Glomerular endothelial cell (primary cell): ENCODE data around the gene GNPTAB. TPM values are rescaled to one million over a fixed set of nuclear protein-coding genes. Genes with fewer than 3 reads are reported as not detected.

Experiments
- DNase-seq: peaks from one replicate; pipeline ENCODE4 v3.0.0-alpha.2; 2011; ENCODE audit warnings: low read depth, low spot score; ENCODE audit errors: extremely low read depth
- total RNA-seq: library from RNA; depleted of rRNA; stranded (reverse); fragments of >200 nt; gene quantifications from 2 replicates; pipeline ENCODE4 v1.2.3, GENCODE V29; 2015

Gene GNPTAB
- total RNA-seq, 1 donor from 2014 or later: 38.3 TPM

DNA sequence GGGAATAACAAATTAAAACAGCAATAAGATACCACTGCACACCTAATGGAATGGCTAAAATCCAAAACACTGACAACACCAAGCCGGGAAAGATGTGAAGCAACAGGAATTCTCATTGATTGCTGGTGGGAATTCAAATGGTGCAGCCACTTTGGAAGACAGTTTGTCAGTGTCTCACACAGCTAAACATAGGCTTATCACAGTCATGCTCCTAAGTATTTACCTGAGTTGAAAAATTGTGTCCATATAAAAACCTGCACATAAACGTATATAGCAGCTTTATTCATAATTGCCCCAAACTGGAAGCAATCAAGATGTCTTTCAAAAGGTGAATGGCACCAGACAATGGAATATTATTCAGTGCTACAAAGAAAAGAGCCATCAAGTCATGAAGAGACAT is 21.6 kb downstream of the GNPTAB start:
- DNase-seq: no peak

DNA sequence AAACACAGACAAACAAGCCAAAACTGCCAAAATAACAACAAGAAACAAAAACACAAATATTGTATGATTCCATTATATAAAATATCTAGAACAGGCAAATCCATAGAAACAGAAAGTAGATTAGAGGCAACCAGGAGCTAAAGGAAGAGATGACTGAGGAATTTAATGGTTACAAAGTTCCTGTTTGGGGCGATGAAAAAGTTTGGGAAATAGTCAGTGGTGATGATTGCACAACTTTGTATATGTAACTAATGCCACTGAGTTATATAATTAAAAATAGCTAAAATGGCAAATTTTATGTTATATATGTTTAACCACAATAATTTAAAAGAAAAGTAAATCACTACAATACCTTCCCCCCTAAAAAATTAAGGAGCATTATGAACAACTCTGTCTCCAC is 24.5 kb downstream of the GNPTAB start:
- no peak for DNase-seq

- no peak for DNase-seq
Measured at GRCh38 chr12:101804409-101804808, 26.4 kb downstream of the GNPTAB start.

DNA sequence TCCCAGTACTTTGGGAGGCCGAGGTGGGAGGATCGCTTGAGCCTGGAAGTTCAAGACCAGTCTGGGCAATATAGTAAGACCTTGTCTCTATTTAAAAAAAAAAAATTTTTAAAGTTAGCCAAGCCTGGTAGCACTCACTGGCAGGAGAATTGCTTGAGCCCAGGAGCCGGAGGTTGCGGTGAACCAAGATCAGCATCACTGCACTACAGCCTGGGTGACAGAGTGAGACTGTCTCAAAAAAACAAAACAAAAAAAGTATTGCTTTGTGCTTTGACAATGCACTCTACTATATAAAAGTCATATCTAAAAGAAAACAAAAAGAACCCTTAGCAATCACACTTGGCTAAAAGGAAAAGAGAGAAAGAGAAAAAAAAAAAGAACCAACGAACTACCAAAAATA is 26.8 kb downstream of the GNPTAB start:
- no peak for DNase-seq

- DNase-seq: no peak
Measured at GRCh38 chr12:101802486-101802885, 28.3 kb downstream of the GNPTAB start.

DNA sequence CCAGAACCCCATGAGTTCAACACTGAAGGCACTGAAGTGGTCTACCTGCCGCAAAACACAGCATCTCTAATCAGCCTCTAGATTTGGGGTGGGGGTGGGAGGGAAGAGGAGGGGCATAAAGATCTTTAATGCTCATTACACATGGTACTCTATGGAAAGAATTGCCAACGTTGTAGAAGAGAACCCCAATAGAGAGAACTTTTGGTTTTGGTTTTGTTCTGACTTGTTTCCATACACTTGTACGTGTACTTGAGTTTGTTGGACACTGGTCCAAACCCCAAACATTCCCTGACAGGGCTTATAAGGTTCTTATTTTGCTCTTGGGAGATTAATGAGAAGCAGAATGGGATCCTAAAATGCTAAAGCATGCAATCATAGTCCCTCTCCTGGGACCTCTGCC is 31.0 kb downstream of the GNPTAB start:
- DNase-seq: no peak

DNA sequence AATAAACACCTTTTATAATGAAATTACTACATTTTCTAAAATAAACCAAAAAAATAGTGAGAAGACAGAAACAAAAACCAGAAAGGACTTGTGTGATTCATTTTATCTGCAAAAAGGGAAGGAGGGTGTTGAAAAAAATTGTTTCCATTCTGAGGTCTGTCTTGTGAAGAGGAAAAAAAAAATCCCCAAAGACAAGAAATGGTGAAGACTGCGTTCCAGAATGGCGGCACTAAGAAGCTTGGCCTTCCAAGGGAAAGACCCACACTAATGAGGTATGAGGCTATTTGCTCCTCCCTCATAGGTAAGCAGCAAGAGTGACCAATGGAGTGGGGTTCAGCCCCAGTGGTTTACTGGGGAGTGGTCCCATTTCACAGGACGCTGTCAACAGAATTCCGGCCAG is 35.0 kb downstream of the GNPTAB start:
- DNase-seq: no peak

GRCh38 chr12:101795013-101795412 is 35.7 kb downstream of the GNPTAB start:
- no peak for DNase-seq

DNA sequence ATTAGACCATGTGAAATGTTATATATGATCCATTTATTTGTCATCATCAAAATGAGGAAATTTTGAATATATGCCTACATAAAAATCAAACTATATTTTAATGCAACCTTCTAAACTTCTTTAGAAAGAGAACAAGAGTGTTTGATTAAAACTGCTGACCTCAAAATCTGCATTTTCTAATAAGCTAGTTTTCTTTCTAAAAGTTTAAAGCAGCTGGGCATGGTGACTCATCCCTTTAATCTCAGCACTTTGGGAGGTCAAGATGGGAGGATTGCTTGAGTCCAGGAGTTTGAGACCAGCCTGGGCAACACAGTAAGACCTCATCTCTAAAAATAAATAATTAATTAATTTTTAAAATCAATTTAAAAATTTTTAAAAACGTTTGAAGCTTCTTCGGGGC is 36.2 kb downstream of the GNPTAB start:
- no peak for DNase-seq

DNA sequence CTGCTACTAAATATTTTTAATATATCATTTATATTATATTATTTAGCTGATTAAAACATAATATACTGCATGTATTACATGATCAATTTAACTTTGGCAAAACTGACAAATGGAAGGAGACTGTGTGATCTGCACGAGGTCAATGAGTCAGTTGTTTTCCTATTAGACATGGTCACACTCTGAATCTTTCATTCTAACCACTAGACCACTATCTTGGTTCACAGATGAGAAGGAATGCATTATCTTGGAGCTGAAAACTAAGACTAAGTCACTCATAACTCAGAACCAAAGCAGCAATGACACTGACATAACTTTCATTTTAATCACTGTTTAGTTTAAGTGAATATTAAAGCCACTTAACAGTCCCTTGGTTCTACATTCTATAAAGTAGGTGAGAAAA is 37.4 kb downstream of the GNPTAB start:
- no peak for DNase-seq

DNA sequence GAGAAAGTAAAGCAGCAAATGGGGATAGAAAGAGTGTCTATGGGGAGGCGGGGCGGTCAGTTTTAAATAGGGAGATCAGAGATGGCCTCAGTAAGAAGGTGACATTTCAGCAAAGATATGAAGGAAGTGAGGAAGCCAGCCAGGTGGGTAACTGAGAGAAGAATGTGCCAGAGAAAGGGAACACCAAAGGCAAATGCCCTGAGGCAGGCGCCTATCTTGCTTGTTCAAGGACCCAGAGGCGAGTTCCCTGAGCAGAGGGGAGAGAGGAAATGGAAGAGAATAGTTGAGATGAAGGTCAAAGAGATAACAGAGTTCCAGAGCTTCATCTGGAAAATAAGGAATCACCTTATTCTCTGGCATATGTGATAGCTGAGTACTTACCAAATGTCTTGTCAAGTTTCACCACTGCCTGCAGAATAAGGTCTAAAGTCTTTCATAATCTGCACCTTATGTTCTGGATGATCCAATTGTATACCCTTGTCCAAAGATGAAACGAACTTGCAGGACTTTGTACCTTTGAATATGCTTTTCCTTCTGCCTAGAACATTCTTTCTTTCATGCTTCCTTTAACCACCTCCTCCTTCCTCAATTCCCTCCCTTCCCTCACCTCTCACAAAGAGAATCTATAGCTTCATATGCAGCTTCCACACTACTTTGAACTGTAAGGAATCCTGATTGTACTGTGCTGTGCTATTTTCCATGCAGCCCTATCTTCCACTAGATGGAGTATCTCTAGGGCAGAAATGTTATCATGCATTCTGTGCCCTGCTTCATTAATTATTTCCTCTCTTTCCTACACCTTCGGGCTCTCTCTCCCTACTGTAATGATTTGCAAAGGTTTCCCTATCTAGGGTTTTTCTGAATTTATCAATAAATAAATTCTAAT is 38.5 kb downstream of the GNPTAB start:
- DNase-seq: no peak

DNA sequence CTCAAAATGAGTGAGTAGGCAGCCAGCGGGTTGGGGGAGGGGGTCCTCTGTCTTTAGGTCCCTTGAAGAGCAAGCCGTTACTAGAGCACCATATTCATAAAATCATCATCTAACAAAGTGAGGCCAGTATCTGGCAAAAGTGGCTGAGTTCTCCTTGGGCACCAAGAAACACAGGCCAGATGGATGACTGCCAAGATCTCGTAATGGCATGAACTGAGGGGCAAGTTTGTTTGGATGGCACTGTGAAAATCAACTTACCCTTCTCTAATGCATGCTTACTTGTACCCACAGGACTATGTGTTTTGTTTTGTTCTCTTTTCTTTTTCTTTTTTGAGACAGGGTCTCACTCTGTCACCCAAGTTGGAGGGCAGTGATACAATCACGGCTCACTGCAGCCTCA is 41.6 kb downstream of the GNPTAB start:
- DNase-seq: no peak

DNA sequence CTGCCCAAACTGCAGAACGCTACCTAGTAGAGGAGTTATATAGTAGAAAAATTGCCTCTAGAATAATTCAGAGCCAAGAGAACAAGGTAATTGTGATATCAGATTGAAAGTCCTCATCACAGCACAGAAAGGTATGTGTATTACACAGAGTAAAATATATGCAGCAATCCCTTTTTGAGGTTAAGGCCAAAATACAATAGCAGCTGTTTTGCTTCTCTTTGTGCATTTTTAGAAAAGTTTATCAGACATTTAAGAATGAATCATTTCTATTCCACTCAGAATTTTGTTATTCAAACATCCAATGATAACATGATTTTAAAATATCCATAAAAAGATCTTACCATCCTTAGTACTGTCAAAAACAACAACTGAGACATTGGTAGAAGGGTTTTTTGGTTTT is 45.1 kb downstream of the GNPTAB start:
- DNase-seq: no peak

- DNase-seq: no peak
Measured at GRCh38 chr12:101784376-101784775, 46.4 kb downstream of the GNPTAB start.

GRCh38 chr12:101783838-101784237 is 46.9 kb downstream of the GNPTAB start:
- no peak for DNase-seq

GRCh38 chr12:101783150-101783549 is 47.6 kb downstream of the GNPTAB start:
- DNase-seq: no peak

DNA sequence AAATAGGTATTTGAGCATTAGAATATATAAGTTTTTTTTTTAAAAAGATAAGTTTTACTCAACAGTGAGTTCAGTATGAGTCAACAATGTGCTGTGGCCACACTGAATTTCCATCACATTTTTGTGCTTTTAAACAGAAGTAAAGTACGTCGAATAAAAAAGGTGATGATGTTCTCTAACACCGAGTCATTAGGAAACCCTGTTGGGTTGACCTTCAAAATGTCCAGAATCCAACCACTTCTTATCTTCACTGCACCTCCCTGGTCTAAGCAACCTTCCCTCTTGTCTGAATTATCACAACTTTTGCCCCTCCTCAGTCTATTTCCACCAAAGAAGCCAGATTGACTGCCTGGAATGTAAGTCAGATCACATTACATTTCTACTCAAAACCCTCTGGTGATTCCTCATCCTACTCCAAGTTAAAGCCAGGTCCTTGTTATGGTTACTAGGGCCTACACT is 48.5 kb downstream of the GNPTAB start:
- no peak for DNase-seq

GRCh38 chr12:101781834-101782233 is 48.9 kb downstream of the GNPTAB start:
- no peak for DNase-seq

GRCh38 chr12:101780599-101780998 is 50.2 kb downstream of the GNPTAB start:
- DNase-seq: no peak

- no peak for DNase-seq
Measured at GRCh38 chr12:101779626-101780025, 51.1 kb downstream of the GNPTAB start.

DNA sequence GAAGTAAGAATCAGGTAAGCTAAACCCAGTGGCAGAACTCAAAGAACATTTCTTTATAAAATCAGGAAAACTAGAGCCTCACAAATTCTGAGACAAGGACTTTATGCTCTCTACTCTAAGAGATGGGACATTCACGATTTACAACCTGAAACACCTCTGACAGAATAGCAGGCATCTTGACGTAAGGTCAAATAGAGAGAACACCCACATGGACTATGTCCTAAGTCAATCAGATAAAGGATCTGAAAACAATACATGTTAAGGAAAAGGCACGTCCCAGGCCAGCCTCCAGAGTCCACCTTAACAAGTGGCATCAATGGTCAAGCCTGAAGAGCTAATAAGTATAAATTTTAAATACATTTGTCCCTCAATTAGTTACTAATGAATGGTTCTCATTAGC is 51.6 kb downstream of the GNPTAB start:
- no peak for DNase-seq

DNA sequence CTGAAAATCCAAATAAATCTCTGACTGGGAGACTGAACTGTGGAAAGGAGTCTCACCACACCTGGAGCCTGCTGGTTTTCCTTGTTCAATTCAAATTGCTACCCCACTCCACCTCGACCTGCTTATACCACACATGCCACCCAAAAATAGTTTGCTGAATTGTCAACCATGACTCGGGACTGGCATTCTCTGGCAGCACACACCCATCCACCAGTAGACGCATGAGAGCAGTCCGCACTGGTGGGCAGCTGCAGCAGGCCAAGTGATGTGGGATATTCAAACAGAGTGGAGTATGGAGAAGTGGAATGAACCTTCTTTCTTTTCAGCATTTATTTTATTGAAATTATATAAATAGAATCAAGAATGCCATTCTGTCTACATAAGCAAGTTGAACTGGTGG is 52.8 kb downstream of the GNPTAB start:
- no peak for DNase-seq

DNA sequence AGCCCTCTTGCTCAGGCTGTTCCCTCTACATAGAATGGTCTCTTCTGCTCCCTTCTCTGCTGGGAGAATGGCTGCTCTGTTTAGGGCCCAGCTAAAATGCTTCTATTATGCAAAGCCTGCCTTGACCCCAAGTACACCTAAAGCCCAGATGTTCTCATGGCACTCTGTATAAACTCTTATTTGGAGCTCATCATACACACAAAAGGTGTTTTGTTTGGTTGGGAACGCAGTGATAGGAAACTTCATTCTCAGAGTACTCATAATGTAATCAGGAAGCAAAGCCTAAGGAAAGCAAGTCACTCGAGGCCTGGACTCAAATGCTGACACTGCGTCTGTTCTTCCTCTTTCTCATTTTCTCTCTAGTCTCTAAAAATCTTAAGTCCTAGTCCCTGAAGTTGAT is 53.3 kb downstream of the GNPTAB start:
- DNase-seq: no peak
